Ishikawa (cell line): ENCODE results near the gene CLIP3.

Experiments
- REST ChIP-seq: IDR thresholded peaks from 2 replicates; pipeline ENCODE4 v1.6.1; 2012; ENCODE audit warnings: low read depth, mild to moderate bottlenecking
- USF1 ChIP-seq: IDR thresholded peaks from 2 replicates; pipeline ENCODE4 v1.6.1; 2012

GRCh38 chr19:36060430-36060829 lies 27.8 kb upstream of the CLIP3 start:
- TF ChIP-seq REST (no peak), USF1 (no peak)
